Keratinocyte (primary cell): ENCODE measurements around the gene TRIM52. TPM values are rescaled to one million over a fixed set of nuclear protein-coding genes. Genes with fewer than 3 reads are reported as not detected.
"Not testable (repeated sequence)": the region's sequence is repeated elsewhere in the genome, so short reads cannot be mapped to it uniquely, and the experiment has no call there.

Experiments
- DNase-seq: peaks from one replicate; pipeline ENCODE4 v3.0.0-alpha.2; 2011; ENCODE audit warnings: low read depth, missing footprints, low spot score
- FAIRE-seq: peaks from 2 replicates; lab custom pipeline; 2011; peaks lifted over from hg19 to GRCh38; lab: Jason Lieb, UNC
- H2AFZ ChIP-seq: 2 replicates; pipeline ENCODE4 v1.6.0; 2012; ENCODE audit warnings: low read length, control low read depth, inconsistent platforms; ENCODE audit not compliant: control insufficient read depth
- H3K27ac ChIP-seq: 2 replicates; pipeline ENCODE4 v1.5.1; 2011; ENCODE audit warnings: low read length; ENCODE audit not compliant: control insufficient read depth, insufficient read depth
- H3K27me3 ChIP-seq: 3 replicates; pipeline ENCODE4 v1.6.0; 2011; ENCODE audit warnings: low read length; ENCODE audit not compliant: control insufficient read depth, insufficient read depth; ENCODE audit errors: extremely low read depth
- H3K36me3 ChIP-seq, 2 experiments: 2 replicates in 1 of 2; 3 replicates in 1 of 2; pipeline ENCODE4 v1.5.1; 2011; ENCODE audit warnings: low read length in 2 of 2, mild to moderate bottlenecking in 1 of 2; ENCODE audit not compliant: control insufficient read depth in 2 of 2, insufficient read depth in 2 of 2; ENCODE audit errors: extremely low read depth in 1 of 2
- H3K4me1 ChIP-seq: 3 replicates; pipeline ENCODE4 v1.5.1; 2011; ENCODE audit warnings: low read length; ENCODE audit not compliant: control insufficient read depth, insufficient read depth; ENCODE audit errors: extremely low read depth
- H3K4me2 ChIP-seq: 3 replicates; pipeline ENCODE4 v1.6.0; 2011; ENCODE audit warnings: low read depth, low read length; ENCODE audit not compliant: control insufficient read depth, insufficient read depth; ENCODE audit errors: extremely low read depth
- H3K4me3 ChIP-seq, 3 experiments: fragments of 200-600 bp in 1 of 3; sonication (generic) in 1 of 3; 2 replicates in 2 of 3; 3 replicates in 1 of 3; pipeline ENCODE4 v1.5.1; 2011 to 2016; ENCODE audit warnings: low read length in 3 of 3, mild to moderate bottlenecking in 3 of 3, control low read depth in 2 of 3, inconsistent platforms in 1 of 3, low read depth in 1 of 3, mixed read lengths in 1 of 3, mixed run types in 1 of 3, moderate library complexity in 1 of 3; ENCODE audit not compliant: control insufficient read depth in 2 of 3, insufficient read depth in 2 of 3; ENCODE audit errors: extremely low read depth in 1 of 3
- H3K79me2 ChIP-seq: 2 replicates; pipeline ENCODE4 v1.6.0; 2012; ENCODE audit warnings: low read length; ENCODE audit not compliant: control insufficient read depth, insufficient read depth
- H3K9ac ChIP-seq: 3 replicates; pipeline ENCODE4 v1.6.0; 2011; ENCODE audit warnings: low read length; ENCODE audit not compliant: control insufficient read depth, insufficient read depth; ENCODE audit errors: extremely low read depth
- H3K9me1 ChIP-seq: 3 replicates; pipeline ENCODE4 v1.6.0; 2011; ENCODE audit warnings: low read length; ENCODE audit not compliant: control insufficient read depth, insufficient read depth; ENCODE audit errors: extremely low read depth
- H3K9me3 ChIP-seq: 2 replicates; pipeline ENCODE4 v1.5.1; 2012; ENCODE audit warnings: low read depth, low read length; ENCODE audit not compliant: control insufficient read depth
- H4K20me1 ChIP-seq: 3 replicates; pipeline ENCODE4 v1.6.0; 2011; ENCODE audit warnings: low read length; ENCODE audit not compliant: control insufficient read depth, insufficient read depth; ENCODE audit errors: extremely low read depth
- CTCF ChIP-seq, 3 experiments: IDR thresholded peaks in 1 of 3; conservative IDR thresholded peaks in 1 of 3; optimal IDR thresholded peaks in 1 of 3; 2 replicates in 2 of 3; 3 replicates in 1 of 3; pipeline versions ENCODE3 to v1.5.1; 2011; ENCODE audit warnings: low read length in 3 of 3, mild to moderate bottlenecking in 3 of 3, moderate library complexity in 2 of 3, control low read depth in 1 of 3, inconsistent platforms in 1 of 3; ENCODE audit not compliant: insufficient read depth in 2 of 3; ENCODE audit errors: extremely low read depth in 1 of 3
- EZH2 ChIP-seq: IDR thresholded peaks from one replicate; pipeline ENCODE4 v1.6.1; 2012; ENCODE audit warnings: inconsistent platforms, mild to moderate bottlenecking, low read length, moderate library complexity
- dilution Hi-C: fragments of 300-500 bp; cut with MboI; formaldehyde crosslinking; loops from one replicate; pipeline ENCODE4 v1.7.0; 2020; ENCODE audit warnings: low sequenced_read_pairs; ENCODE audit not compliant: extremely low pct_ligation_motif_present
- polyA plus RNA-seq, 5 experiments: library from polyadenylated mRNA; depleted of rRNA in 3 of 5; stranded (reverse) in 3 of 5; stranded (forward) in 1 of 5; unstranded in 1 of 5; fragments of >200 nt; gene quantifications; 1 replicate in 1 of 5; 2 replicates in 3 of 5; 3 replicates in 1 of 5; pipeline versions ENCODE4 v1.2.1 to v1.2.3, GENCODE V29; 2011 to 2012; ENCODE audit warnings: missing spikeins in 2 of 5, low read depth in 1 of 5, low replicate concordance in 1 of 5

The TRIM52 gene
- polyA plus RNA-seq, 1 donor (not counting 4 experiments of a cell fraction or from before 2014, with no cell fraction given) = 7.5 TPM

GRCh38 chr5:181211208-181211607 is 49.7 kb downstream of the TRIM52 start:
- Histone ChIP-seq H3K9me3 (no peaks in the 10 kb centered on the region), H2AFZ (no peak overlapping the region), H4K20me1 (no peaks in the 10 kb centered on the region), H3K4me3 (no peak overlapping the region), H3K4me2 (no peak overlapping the region), H3K4me1 (peaks cover 4% of the 10 kb centered on the region), H3K27ac (no peak overlapping the region), H3K79me2 (no peaks in the 10 kb centered on the region), H3K27me3 (no peaks in the 10 kb centered on the region), H3K9me1 (no peaks in the 10 kb centered on the region), H3K36me3 (no peaks in the 10 kb centered on the region), H3K9ac (no peak overlapping the region)
- no peak for TF ChIP-seq CTCF (optimal IDR thresholded peaks at IDR 0.05 in 1 of 3, IDR thresholded peaks at IDR 0.05 in 1 of 3, conservative IDR thresholded peaks at IDR 0.05 in 1 of 3; ENCODE audit: extremely low read depth in 1 of 3, insufficient read depth in 2 of 3, low read length in 3 of 3)
- TF ChIP-seq EZH2 = no peak
- dilution Hi-C loops = no loop called here
- no peak for FAIRE-seq
- DNase-seq = no peak

- DNase-seq, H4K20me1 ChIP-seq, H3K9me1 ChIP-seq, H3K79me2 ChIP-seq, H3K4me3 ChIP-seq, H2AFZ ChIP-seq, FAIRE-seq, H3K9ac ChIP-seq, H3K4me1 ChIP-seq, H3K4me2 ChIP-seq, dilution Hi-C loops, H3K9me3 ChIP-seq, H3K27me3 ChIP-seq, H3K27ac ChIP-seq, H3K36me3 ChIP-seq: not testable (repeated sequence)
Observed at GRCh38 chr5:181210698-181211097, 50.2 kb downstream of the TRIM52 start.

- H3K9ac ChIP-seq, H3K27me3 ChIP-seq, H3K4me3 ChIP-seq, H2AFZ ChIP-seq, H3K4me1 ChIP-seq, H3K79me2 ChIP-seq, H3K36me3 ChIP-seq, H3K9me1 ChIP-seq, DNase-seq, H4K20me1 ChIP-seq, H3K9me3 ChIP-seq, H3K4me2 ChIP-seq, H3K27ac ChIP-seq, dilution Hi-C loops, FAIRE-seq: not testable (repeated sequence)
Observed at GRCh38 chr5:181210148-181210547, 50.8 kb downstream of the TRIM52 start.

GRCh38 chr5:181209006-181209405 is 51.9 kb downstream of the TRIM52 start:
- FAIRE-seq, dilution Hi-C loops, H2AFZ ChIP-seq, H3K79me2 ChIP-seq, H4K20me1 ChIP-seq, H3K4me2 ChIP-seq, DNase-seq, H3K27me3 ChIP-seq, H3K9me1 ChIP-seq, H3K9me3 ChIP-seq, H3K36me3 ChIP-seq, H3K9ac ChIP-seq, H3K4me3 ChIP-seq, H3K4me1 ChIP-seq, H3K27ac ChIP-seq: not testable (repeated sequence)
